ENCODE results near the gene FHIP1B. TPM values are rescaled to one million over a fixed set of nuclear protein-coding genes. Genes with fewer than 3 reads are reported as not detected.

Gene FHIP1B
- total RNA-seq, 1 donor from 2014 or later = 34.0 TPM

- H3K27me3 ChIP-seq (ENCODE audit: control insufficient read depth, insufficient read depth, low read length) = no peaks in the 10 kb centered on the region
Measured at GRCh38 chr11:6237266-6237665, 2.8 kb upstream of the FHIP1B start.

GRCh38 chr11:6233984-6234386 lies 451 bp downstream of the FHIP1B start:
- no peaks in the 10 kb centered on the region for H3K36me3 ChIP-seq (ENCODE audit: control insufficient read depth, insufficient read depth, low read length)
- DNase-seq (ENCODE audit: low read depth) = no peak

More at GRCh38 chr11:6237266-6237665, 2.8 kb upstream of the FHIP1B start:
- no peak for TF ChIP-seq CTCF (IDR thresholded peaks at IDR 0.05; ENCODE audit: insufficient read depth, low read length, poor library complexity, severe bottlenecking)
- Histone ChIP-seq H3K36me3 (ENCODE audit: control insufficient read depth, insufficient read depth, low read length) (no peaks in the 10 kb centered on the region), H3K4me3 (ENCODE audit: low read depth, low read length) (no peak overlapping the region)
- DNase-seq (ENCODE audit: low read depth) = no peak

GRCh38 chr11:6232899-6233298 lies 1.5 kb downstream of the FHIP1B start:
- H3K4me3 ChIP-seq (ENCODE audit: low read depth, low read length) = no peak overlapping the region
- no peak for TF ChIP-seq CTCF (IDR thresholded peaks at IDR 0.05; ENCODE audit: insufficient read depth, low read length, poor library complexity, severe bottlenecking)
- H3K27me3 ChIP-seq (ENCODE audit: control insufficient read depth, insufficient read depth, low read length) = no peaks in the 10 kb centered on the region
- H3K36me3 ChIP-seq (ENCODE audit: control insufficient read depth, insufficient read depth, low read length) = no peaks in the 10 kb centered on the region
- no peak for DNase-seq (ENCODE audit: low read depth)

More at GRCh38 chr11:6233984-6234386, 451 bp downstream of the FHIP1B start:
- Histone ChIP-seq H3K4me3 (ENCODE audit: low read depth, low read length) (peak overlapping the region; percentile 89), H3K27me3 (ENCODE audit: control insufficient read depth, insufficient read depth, low read length) (no peaks in the 10 kb centered on the region)
- no peak for TF ChIP-seq CTCF (IDR thresholded peaks at IDR 0.05; ENCODE audit: insufficient read depth, low read length, poor library complexity, severe bottlenecking)

DNA sequence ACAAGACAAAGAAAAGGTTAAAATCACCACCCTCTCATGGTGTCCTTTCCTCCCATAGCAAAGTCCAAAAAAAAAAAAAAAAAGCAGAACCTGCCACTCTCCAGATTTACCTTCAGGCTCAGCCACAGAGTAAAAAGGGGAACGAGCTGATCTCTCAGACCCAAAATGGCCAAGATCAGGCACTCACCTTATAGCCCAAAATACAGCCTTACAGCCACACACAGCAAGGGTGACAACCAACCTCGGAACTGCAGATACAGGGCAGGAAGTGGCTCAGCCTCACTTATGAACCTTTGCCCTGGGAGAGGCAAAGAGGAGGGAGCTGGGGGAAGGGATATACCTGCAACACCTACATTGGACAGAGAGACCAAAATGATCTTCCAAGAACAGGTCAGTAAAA lies 4.5 kb downstream of the FHIP1B start:
- no peak for TF ChIP-seq CTCF (IDR thresholded peaks at IDR 0.05; ENCODE audit: insufficient read depth, low read length, poor library complexity, severe bottlenecking)
- no peak for DNase-seq (ENCODE audit: low read depth)
- Histone ChIP-seq H3K36me3 (ENCODE audit: control insufficient read depth, insufficient read depth, low read length) (no peaks in the 10 kb centered on the region), H3K4me3 (ENCODE audit: low read depth, low read length) (no peak overlapping the region), H3K27me3 (ENCODE audit: control insufficient read depth, insufficient read depth, low read length) (no peaks in the 10 kb centered on the region)

DNA sequence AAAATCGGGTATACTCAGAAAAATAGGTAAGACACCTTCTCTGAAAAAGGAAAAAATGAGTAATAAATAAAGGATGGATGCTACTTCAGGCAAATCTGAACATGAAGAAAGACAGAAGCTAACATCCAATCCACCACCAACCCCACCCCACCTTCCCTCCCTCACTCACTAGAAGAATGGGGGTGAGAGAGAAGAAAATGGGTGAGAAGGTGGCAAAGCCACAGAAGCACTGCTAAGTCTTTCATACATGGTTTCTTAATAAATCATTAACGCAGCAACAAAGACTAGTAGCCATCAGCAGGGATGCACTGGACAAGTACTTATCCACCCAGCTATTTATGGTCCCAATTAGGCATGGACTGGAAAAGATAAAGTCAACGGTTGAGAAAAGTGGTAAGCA lies 5.9 kb downstream of the FHIP1B start:
- no peak for TF ChIP-seq CTCF (IDR thresholded peaks at IDR 0.05; ENCODE audit: insufficient read depth, low read length, poor library complexity, severe bottlenecking)
- H3K27me3 ChIP-seq (ENCODE audit: control insufficient read depth, insufficient read depth, low read length) = no peaks in the 10 kb centered on the region
- no peak for DNase-seq (ENCODE audit: low read depth)

GRCh38 chr11:6225896-6226295 lies 8.5 kb downstream of the FHIP1B start:
- Histone ChIP-seq H3K27me3 (ENCODE audit: control insufficient read depth, insufficient read depth, low read length) (no peaks in the 10 kb centered on the region), H3K4me3 (ENCODE audit: low read depth, low read length) (no peak overlapping the region), H3K36me3 (ENCODE audit: control insufficient read depth, insufficient read depth, low read length) (peaks cover 3% of the 10 kb centered on the region)
- TF ChIP-seq CTCF (IDR thresholded peaks at IDR 0.05; ENCODE audit: insufficient read depth, low read length, poor library complexity, severe bottlenecking) = no peak
- DNase-seq (ENCODE audit: low read depth) = no peak

More for the DNA sequence above, 5.9 kb downstream of the FHIP1B start:
- no peak overlapping the region for H3K4me3 ChIP-seq (ENCODE audit: low read depth, low read length)
- H3K36me3 ChIP-seq (ENCODE audit: control insufficient read depth, insufficient read depth, low read length) = peaks cover 1% of the 10 kb centered on the region

Data from kidney epithelial cell (primary cell).